NB4 (cell line): ENCODE data around the gene MFSD2B.
"Not testable (repeated sequence)": the region's sequence is repeated elsewhere in the genome, so short reads cannot be mapped to it uniquely, and the experiment has no call there.

Experiments
- DNase-seq: peaks from one replicate; pipeline ENCODE4 v3.0.0; 2010; ENCODE audit warnings: low read depth
- H3K4me3 ChIP-seq: one replicate; pipeline ENCODE4 v1.5.1; 2011; ENCODE audit warnings: mild to moderate bottlenecking, low read depth, low read length, moderate library complexity
- CTCF ChIP-seq: IDR thresholded peaks from one replicate; pipeline ENCODE4 v1.5.1; 2012; ENCODE audit warnings: low read depth, low read length
- MAX ChIP-seq: IDR thresholded peaks from 2 replicates; pipeline ENCODE4 v1.6.1; 2011; ENCODE audit warnings: low read depth, low read length
- MYC ChIP-seq: IDR thresholded peaks from 2 replicates; pipeline ENCODE4 v1.6.1; 2011; ENCODE audit warnings: low read depth, low read length
- POLR2A ChIP-seq: IDR thresholded peaks from 2 replicates; pipeline ENCODE4 v1.6.1; 2011; ENCODE audit warnings: mild to moderate bottlenecking; ENCODE audit not compliant: insufficient read length; ENCODE audit errors: extremely low read depth

The MFSD2B gene

GRCh38 chr2:24012521-24013188, 2.8 kb downstream of the MFSD2B start:
- DNase-seq: no peak
- no peak for TF ChIP-seq MYC
- no peak for TF ChIP-seq CTCF
- TF ChIP-seq MAX: no peak
- no peak for TF ChIP-seq POLR2A
- H3K4me3 ChIP-seq: no peak overlapping the region

- DNase-seq, H3K4me3 ChIP-seq: not testable (repeated sequence)
These were observed 5.0 kb downstream of the MFSD2B start for GRCh38 chr2:24014902-24015301.

- TF ChIP-seq POLR2A (no peak), MAX (no peak), MYC (no peak), CTCF (no peak)
- no peak overlapping the region for H3K4me3 ChIP-seq
- no peak for DNase-seq
These were observed 5.9 kb downstream of the MFSD2B start for GRCh38 chr2:24015562-24016375.

GRCh38 chr2:24016376-24016761, 6.5 kb downstream of the MFSD2B start:
- no peak for TF ChIP-seq CTCF
- TF ChIP-seq MYC: no peak
- TF ChIP-seq MAX: no peak
- no peak for TF ChIP-seq POLR2A
- DNase-seq: no peak
- no peak overlapping the region for H3K4me3 ChIP-seq

- DNase-seq: no peak
- TF ChIP-seq POLR2A: no peak
- TF ChIP-seq MYC: no peak
- TF ChIP-seq MAX: no peak
- TF ChIP-seq CTCF: no peak
These were observed 7.2 kb downstream of the MFSD2B start for GRCh38 chr2:24016853-24017703.

GRCh38 chr2:24017711-24018110, 7.8 kb downstream of the MFSD2B start:
- no peak overlapping the region for H3K4me3 ChIP-seq
- TF ChIP-seq MAX: no peak
- TF ChIP-seq CTCF: no peak
- TF ChIP-seq MYC: no peak
- no peak for TF ChIP-seq POLR2A
- DNase-seq: no peak

More at GRCh38 chr2:24016853-24017703, 7.2 kb downstream of the MFSD2B start:
- H3K4me3 ChIP-seq: no peak overlapping the region
